ENCODE measurements around the gene GOLGA8K. TPM values are rescaled to one million over a fixed set of nuclear protein-coding genes. Genes with fewer than 3 reads are reported as not detected.
"Not testable (repeated sequence)": the region's sequence is repeated elsewhere in the genome, so short reads cannot be mapped to it uniquely, and the experiment has no call there.

The GOLGA8K gene
- total RNA-seq (1 to 10 TPM in 1 of 2 donors, under 1 TPM in 1; 0.65 to 2.5 TPM), polyA plus RNA-seq (under 1 TPM; 0.30 to 0.41 TPM)
- long read RNA-seq, donor 1: 0 reads
- long read RNA-seq, donor 2: 0 reads
- long read RNA-seq, donor 3: 0 reads
- long read RNA-seq, donor 4: 0 reads
- long read RNA-seq, donor 5: 0 reads

- not testable (repeated sequence) for H3K36me3 ChIP-seq (ENCODE audit: control insufficient read depth in 4 of 4, insufficient read depth in 4 of 4, low read length in 4 of 4); H3K27ac ChIP-seq (ENCODE audit: low read depth in 1 of 2, low read length in 1 of 2); H3K4me3 ChIP-seq; H3K4me1 ChIP-seq (ENCODE audit: control insufficient read depth in 5 of 5, insufficient read depth in 5 of 5, low read length in 5 of 5); H3K9ac ChIP-seq (ENCODE audit: insufficient read depth in 1 of 2, low read length in 2 of 2); H3K9me3 ChIP-seq (ENCODE audit: control insufficient read depth in 4 of 4, insufficient read depth in 3 of 4, low read length in 3 of 4); ATAC-seq (ENCODE audit: insufficient read depth, low FRiP score); H3K27me3 ChIP-seq (ENCODE audit: control insufficient read depth in 3 of 3, insufficient read depth in 3 of 3, low read length in 2 of 3); DNase-seq
- 80% methylated on average over 2 of the region's 8 CpGs; no CpG with 5 or more reads in 1 of the 2 donors for WGBS, 2 donors
Observed at GRCh38 chr15:32403192-32403591, at the start of gene GOLGA8K. TSS of gene GOLGA8K (minus strand) at chr15:32403292. CDS start at chr15:32403194, 98 bp downstream.

- 26 to 28% methylated on average over 5 of the region's 12 CpGs for WGBS, 2 donors
- not testable (repeated sequence) for H3K27me3 ChIP-seq (ENCODE audit: control insufficient read depth in 3 of 3, insufficient read depth in 3 of 3, low read length in 2 of 3); ATAC-seq (ENCODE audit: insufficient read depth, low FRiP score); H3K9ac ChIP-seq (ENCODE audit: insufficient read depth in 1 of 2, low read length in 2 of 2); H3K9me3 ChIP-seq (ENCODE audit: control insufficient read depth in 4 of 4, insufficient read depth in 3 of 4, low read length in 3 of 4); H3K4me1 ChIP-seq (ENCODE audit: control insufficient read depth in 5 of 5, insufficient read depth in 5 of 5, low read length in 5 of 5); H3K27ac ChIP-seq (ENCODE audit: low read depth in 1 of 2, low read length in 1 of 2); DNase-seq; H3K4me3 ChIP-seq; H3K36me3 ChIP-seq (ENCODE audit: control insufficient read depth in 4 of 4, insufficient read depth in 4 of 4, low read length in 4 of 4)
Observed at GRCh38 chr15:32440445-32440977, 37.4 kb upstream of the GOLGA8K start.

GRCh38 chr15:32434102-32434963, 31.2 kb upstream of the GOLGA8K start:
- H3K27ac ChIP-seq (ENCODE audit: low read depth in 1 of 2, low read length in 1 of 2); H3K4me1 ChIP-seq (ENCODE audit: control insufficient read depth in 5 of 5, insufficient read depth in 5 of 5, low read length in 5 of 5); H3K4me3 ChIP-seq; H3K36me3 ChIP-seq (ENCODE audit: control insufficient read depth in 4 of 4, insufficient read depth in 4 of 4, low read length in 4 of 4); DNase-seq; H3K9ac ChIP-seq (ENCODE audit: insufficient read depth in 1 of 2, low read length in 2 of 2); H3K9me3 ChIP-seq (ENCODE audit: control insufficient read depth in 4 of 4, insufficient read depth in 3 of 4, low read length in 3 of 4); H3K27me3 ChIP-seq (ENCODE audit: control insufficient read depth in 3 of 3, insufficient read depth in 3 of 3, low read length in 2 of 3): not testable (repeated sequence)
- ATAC-seq (ENCODE audit: insufficient read depth, low FRiP score): peak; percentile 83
- WGBS, 2 donors: no CpG with 5 or more reads among the region's 73 CpGs

GRCh38 chr15:32427635-32428034, 24.5 kb upstream of the GOLGA8K start:
- H3K4me1 ChIP-seq (ENCODE audit: control insufficient read depth in 5 of 5, insufficient read depth in 5 of 5, low read length in 5 of 5); ATAC-seq (ENCODE audit: insufficient read depth, low FRiP score); H3K4me3 ChIP-seq; H3K27ac ChIP-seq (ENCODE audit: low read depth in 1 of 2, low read length in 1 of 2); H3K27me3 ChIP-seq (ENCODE audit: control insufficient read depth in 3 of 3, insufficient read depth in 3 of 3, low read length in 2 of 3); H3K36me3 ChIP-seq (ENCODE audit: control insufficient read depth in 4 of 4, insufficient read depth in 4 of 4, low read length in 4 of 4); H3K9ac ChIP-seq (ENCODE audit: insufficient read depth in 1 of 2, low read length in 2 of 2); H3K9me3 ChIP-seq (ENCODE audit: control insufficient read depth in 4 of 4, insufficient read depth in 3 of 4, low read length in 3 of 4); DNase-seq: not testable (repeated sequence)
- WGBS, 2 donors: 33% methylated on average over 1 of the region's 4 CpGs; no CpG with 5 or more reads in 1 of the 2 donors

- not testable (repeated sequence) for H3K27me3 ChIP-seq (ENCODE audit: control insufficient read depth in 3 of 3, insufficient read depth in 3 of 3, low read length in 2 of 3); H3K4me3 ChIP-seq; H3K4me1 ChIP-seq (ENCODE audit: control insufficient read depth in 5 of 5, insufficient read depth in 5 of 5, low read length in 5 of 5); H3K36me3 ChIP-seq (ENCODE audit: control insufficient read depth in 4 of 4, insufficient read depth in 4 of 4, low read length in 4 of 4); H3K9me3 ChIP-seq (ENCODE audit: control insufficient read depth in 4 of 4, insufficient read depth in 3 of 4, low read length in 3 of 4); H3K9ac ChIP-seq (ENCODE audit: insufficient read depth in 1 of 2, low read length in 2 of 2); H3K27ac ChIP-seq (ENCODE audit: low read depth in 1 of 2, low read length in 1 of 2); ATAC-seq (ENCODE audit: insufficient read depth, low FRiP score)
- WGBS, 2 donors: 80 to 92% methylated on average over 4 of the region's 4 CpGs
- DNase-seq: peak in 2 of 3 donors; percentile 5 to 23
Observed at GRCh38 chr15:32426511-32426910, 23.4 kb upstream of the GOLGA8K start.
